ENCODE measurements around the gene GPRIN3.

The GPRIN3 gene

GRCh38 chr4:89307446-89308160 is at the start of gene GPRIN3:
Gene GPRIN3, minus strand, starts transcription at chr4:89307800. Its CDS starts 57,690 bp downstream, at chr4:89250110.
- peak; percentile 55 for DNase-seq

- no peak for DNase-seq
These were observed 49.7 kb upstream of the GPRIN3 start for GRCh38 chr4:89357340-89357739.

- no peak for DNase-seq
These were observed 48.5 kb upstream of the GPRIN3 start for GRCh38 chr4:89356086-89356485.

- peak; percentile 12 for DNase-seq
These were observed 45.9 kb upstream of the GPRIN3 start for GRCh38 chr4:89353514-89353913.

GRCh38 chr4:89352541-89352940 is 44.9 kb upstream of the GPRIN3 start:
- DNase-seq = no peak

GRCh38 chr4:89351201-89351600 is 43.6 kb upstream of the GPRIN3 start:
- DNase-seq = no peak

- DNase-seq = no peak
These were observed 39.9 kb upstream of the GPRIN3 start for GRCh38 chr4:89347363-89348025.

- DNase-seq = no peak
These were observed 37.0 kb upstream of the GPRIN3 start for GRCh38 chr4:89344571-89344970.

GRCh38 chr4:89338206-89338605 is 30.6 kb upstream of the GPRIN3 start:
- DNase-seq = no peak

- DNase-seq = no peak
These were observed 30.1 kb upstream of the GPRIN3 start for GRCh38 chr4:89337681-89338080.

- DNase-seq = no peak
These were observed 29.3 kb upstream of the GPRIN3 start for GRCh38 chr4:89336818-89337420.

- no peak for DNase-seq
These were observed 27.2 kb upstream of the GPRIN3 start for GRCh38 chr4:89334830-89335229.

- peak; percentile 17 for DNase-seq
These were observed 26.7 kb upstream of the GPRIN3 start for GRCh38 chr4:89334311-89334710.

- DNase-seq = no peak
These were observed 24.3 kb upstream of the GPRIN3 start for GRCh38 chr4:89331686-89332544.

GRCh38 chr4:89331197-89331596 is 23.6 kb upstream of the GPRIN3 start:
- no peak for DNase-seq

GRCh38 chr4:89329280-89329679 is 21.7 kb upstream of the GPRIN3 start:
- no peak for DNase-seq

GRCh38 chr4:89324671-89325070 is 17.1 kb upstream of the GPRIN3 start:
- DNase-seq = peak; percentile 71

GRCh38 chr4:89322671-89323070 is 15.1 kb upstream of the GPRIN3 start:
- no peak for DNase-seq

- DNase-seq = no peak
These were observed 12.2 kb upstream of the GPRIN3 start for GRCh38 chr4:89319756-89320155.

- DNase-seq = peak; percentile 79
These were observed 9.3 kb upstream of the GPRIN3 start for GRCh38 chr4:89316931-89317366.

GRCh38 chr4:89316211-89316610 is 8.6 kb upstream of the GPRIN3 start:
- no peak for DNase-seq

- DNase-seq = no peak
These were observed 6.7 kb upstream of the GPRIN3 start for GRCh38 chr4:89314291-89314690.

GRCh38 chr4:89312066-89312465 is 4.5 kb upstream of the GPRIN3 start:
- DNase-seq = no peak
